Stimulated activated CD4-positive, alpha-beta T cell treated with anti-CD3 and anti-CD28 coated beads, Interleukin-15, amount 100 ng/mL, for 1 hour (primary cell): ENCODE data around the gene RASL11B.

ENCODE experiments used
- DNase-seq, 2 donors: peaks; one replicate each; pipeline ENCODE4 v3.0.0-alpha.2; 2020; ENCODE audit warnings: low read depth in 1 of 2, low spot score in 1 of 2

RASL11B gene

GRCh38 chr4:52843351-52843750 is 18.8 kb upstream of the RASL11B start:
- no peak for DNase-seq

DNA sequence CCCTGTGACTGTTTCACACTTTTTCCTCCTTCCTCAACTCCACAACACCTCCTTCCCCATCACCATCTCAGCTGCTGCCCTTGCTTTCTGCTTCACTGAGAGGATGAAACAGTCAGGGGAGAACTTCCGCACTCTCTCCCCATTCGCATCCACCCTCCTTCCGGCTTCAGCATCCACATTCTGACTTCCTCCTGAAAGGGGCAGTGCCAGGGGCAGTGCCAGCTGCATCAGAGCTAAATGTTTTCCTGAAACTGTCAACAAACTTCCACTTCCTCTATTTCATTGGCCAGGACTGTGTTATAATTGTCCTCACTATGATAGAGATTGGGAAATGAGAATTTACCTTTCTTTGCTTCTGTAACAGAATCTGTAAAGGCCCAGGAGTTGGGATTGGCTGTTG is 18.2 kb upstream of the RASL11B start:
- no peak for DNase-seq

DNA sequence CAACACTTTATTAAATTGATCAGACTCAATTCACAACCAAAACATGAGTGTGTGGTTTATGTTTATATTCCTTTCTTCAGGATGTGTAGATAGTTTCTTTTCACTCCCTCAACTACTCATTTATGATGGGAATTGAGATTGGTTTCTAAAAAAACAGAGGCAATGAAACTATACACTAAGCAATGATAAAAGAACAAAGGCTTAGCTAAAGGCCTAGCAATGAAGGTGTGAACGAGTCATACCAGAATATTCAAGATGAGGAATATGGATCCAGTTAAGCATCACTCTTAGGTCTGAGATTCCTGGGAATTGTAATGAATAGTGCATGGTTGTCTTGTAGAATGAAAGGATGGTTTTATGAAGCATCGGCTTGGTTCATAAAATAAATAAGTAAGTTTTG is 17.5 kb upstream of the RASL11B start:
- no peak for DNase-seq

DNA sequence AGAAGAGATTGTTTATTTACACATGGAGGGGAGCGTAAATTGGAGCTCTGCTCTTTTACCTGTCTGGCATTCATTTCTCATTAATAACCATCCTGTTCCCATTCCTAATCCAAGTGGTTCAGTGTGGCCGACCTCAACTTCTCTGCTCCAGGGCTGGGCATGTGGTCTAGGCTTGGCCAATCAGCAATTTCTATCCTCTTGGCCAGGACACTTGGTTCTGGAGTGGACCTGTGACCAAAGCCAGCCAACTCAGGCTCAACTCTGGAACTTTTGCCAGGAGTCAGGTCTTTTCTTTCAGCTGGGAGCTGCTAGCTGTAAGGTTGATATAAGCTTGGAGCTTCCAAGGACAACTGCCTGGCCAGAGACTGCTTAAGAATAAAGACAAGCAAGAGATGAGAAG is 15.6 kb upstream of the RASL11B start:
- DNase-seq = no peak

DNA sequence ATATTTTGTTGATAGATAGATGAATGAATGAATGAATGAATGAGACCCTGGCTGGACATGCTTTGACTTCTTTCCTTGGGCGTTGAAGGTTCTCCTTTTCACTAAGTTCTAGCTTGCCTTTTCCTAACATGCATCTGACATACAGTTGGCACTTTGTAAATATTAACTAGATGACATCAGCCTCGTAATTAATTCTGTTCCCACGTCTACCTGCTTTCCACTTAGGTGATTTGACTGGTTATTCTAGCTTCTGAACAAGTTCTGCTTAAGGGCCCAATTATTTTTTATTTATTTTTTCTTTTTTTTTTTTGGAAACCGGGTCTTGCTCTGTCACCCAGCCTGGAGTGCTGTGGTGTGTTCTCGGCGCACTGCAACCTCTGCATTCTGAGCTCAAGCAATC is 13.9 kb upstream of the RASL11B start:
- no peak for DNase-seq

- no peak for DNase-seq
These were observed 11.6 kb upstream of the RASL11B start for GRCh38 chr4:52850406-52851124.

DNA sequence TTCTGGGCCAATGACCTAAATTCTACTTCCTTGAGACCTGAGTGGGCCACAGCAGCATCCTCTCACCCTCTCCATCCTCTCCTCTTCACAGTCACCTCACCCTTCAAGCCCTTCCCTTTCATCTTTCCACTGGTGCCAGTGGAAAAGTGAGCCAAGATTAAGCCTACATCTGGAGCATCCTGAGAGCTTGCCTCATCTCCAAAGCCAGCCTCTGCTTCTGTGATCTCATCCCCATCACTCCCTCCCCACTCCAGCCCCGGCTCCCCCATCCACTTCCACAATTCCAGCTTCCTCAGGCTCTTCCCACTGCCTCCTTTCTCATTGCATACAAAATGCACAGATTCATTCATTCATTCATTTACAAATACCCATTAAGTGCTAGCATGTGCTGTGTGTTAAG is 10.1 kb upstream of the RASL11B start:
- DNase-seq = no peak

- DNase-seq = no peak
These were observed 9.4 kb upstream of the RASL11B start for GRCh38 chr4:52852711-52853110.

- DNase-seq = no peak
These were observed 8.8 kb upstream of the RASL11B start for GRCh38 chr4:52853351-52853750.

- DNase-seq = no peak
These were observed 5.3 kb upstream of the RASL11B start for GRCh38 chr4:52856801-52857200.

DNA sequence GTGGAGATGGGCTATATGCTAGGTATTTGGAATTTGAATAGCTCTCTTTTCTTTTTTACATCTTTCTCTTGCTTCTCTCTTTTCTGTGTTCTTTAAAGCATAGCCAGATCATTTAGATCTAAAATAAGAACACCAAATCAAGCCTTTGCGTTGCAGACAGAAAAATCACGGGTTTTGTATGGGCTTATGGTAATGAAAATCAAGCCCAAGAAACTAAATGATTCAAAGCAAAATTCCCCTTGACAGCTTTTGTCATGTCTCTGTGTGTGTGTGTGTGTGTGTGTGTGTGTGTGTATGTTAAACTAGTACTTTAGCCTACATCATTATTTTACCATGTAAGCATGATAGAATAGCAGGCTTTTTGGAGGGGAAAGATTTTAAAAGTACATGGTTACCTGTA is 1.8 kb upstream of the RASL11B start:
- DNase-seq = no peak

- DNase-seq = no peak
These were observed 820 bp upstream of the RASL11B start for GRCh38 chr4:52861171-52861823.

GRCh38 chr4:52862639-52863161 is 583 bp downstream of the RASL11B start:
- DNase-seq = no peak

DNA sequence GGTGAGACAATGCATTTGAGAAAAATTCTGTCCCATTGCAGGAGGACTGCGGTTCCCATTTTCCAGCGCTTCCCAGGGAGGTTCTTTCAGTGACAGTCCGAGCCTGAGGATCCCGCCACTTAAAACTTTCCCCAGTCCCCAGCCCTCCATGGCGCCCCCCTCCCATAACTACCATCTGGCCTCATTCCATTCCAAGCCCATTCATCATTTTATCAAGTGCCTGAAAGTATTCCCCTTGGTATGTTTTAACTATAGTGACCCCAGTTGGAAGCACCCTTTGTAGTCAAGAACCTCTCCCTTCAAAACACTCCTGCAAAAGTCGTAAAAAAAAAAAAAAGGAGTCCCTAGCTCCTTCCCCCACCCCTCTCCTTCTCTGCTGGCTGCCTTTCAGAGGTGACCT is 1.2 kb downstream of the RASL11B start:
- DNase-seq = no peak

GRCh38 chr4:52864793-52865192 is 2.7 kb downstream of the RASL11B start:
- no peak for DNase-seq

- no peak for DNase-seq
These were observed 3.2 kb downstream of the RASL11B start for GRCh38 chr4:52865300-52865699.

DNA sequence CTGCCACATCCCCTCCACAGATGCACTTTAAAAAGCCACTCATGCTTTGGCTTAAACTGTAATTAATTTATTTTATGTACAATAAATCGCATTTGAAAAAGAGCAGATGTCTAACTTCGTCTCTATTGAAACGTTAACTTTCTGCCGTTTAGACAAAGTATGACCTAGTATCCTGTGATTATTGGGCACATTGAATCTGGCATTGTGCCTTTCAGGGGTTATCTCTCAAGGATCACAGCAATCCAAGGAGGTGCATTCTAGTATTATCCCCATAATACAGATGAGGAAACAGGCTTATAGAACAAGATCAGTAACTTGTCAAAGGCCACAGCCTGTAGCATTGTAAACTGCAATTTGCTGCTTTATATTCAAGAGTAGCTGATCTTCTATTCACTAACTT is 4.6 kb downstream of the RASL11B start:
- no peak for DNase-seq

- no peak for DNase-seq
These were observed 5.0 kb downstream of the RASL11B start for GRCh38 chr4:52867163-52867562.

- no peak for DNase-seq
These were observed 6.0 kb downstream of the RASL11B start for GRCh38 chr4:52868133-52868532.

GRCh38 chr4:52869196-52869595 is 7.1 kb downstream of the RASL11B start:
- no peak for DNase-seq

GRCh38 chr4:52869656-52870055 is 7.5 kb downstream of the RASL11B start:
- no peak for DNase-seq

DNA sequence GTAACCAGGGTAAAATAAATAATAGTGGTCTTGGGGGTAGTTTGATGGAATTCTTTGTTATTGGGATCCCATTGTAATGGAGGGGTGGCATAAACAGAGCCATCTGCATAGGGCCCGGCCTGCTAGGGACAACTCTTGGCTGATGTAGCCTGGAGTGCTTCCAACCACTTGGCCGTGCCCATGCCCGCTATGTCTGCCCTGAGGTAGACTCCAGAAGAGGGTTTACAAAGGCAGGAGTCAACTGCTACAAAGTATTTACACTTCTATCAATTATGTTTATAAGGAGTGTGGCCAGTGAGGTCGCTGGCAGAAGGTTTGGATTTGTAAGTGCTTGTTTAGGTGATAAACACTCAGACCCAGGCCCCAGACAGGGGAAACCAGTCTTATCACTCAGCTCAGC is 8.1 kb downstream of the RASL11B start:
- DNase-seq = no peak

- no peak for DNase-seq
These were observed 11.1 kb downstream of the RASL11B start for GRCh38 chr4:52873191-52873590.
